OCI-LY7 (cell line): Measurements from ENCODE around the gene PSMB11. TPM values are rescaled to one million over a fixed set of nuclear protein-coding genes. Genes with fewer than 3 reads are reported as not detected.

Source experiments
- BruUV-seq: library from RNA; stranded (reverse); fragments of 400-500 nt; replicated peaks from 2 replicates; lab custom pipeline; 2021; lab: Mats Ljungman, UMichigan
- CTCF ChIA-PET: fragments of 300-600 bp; sonication (Branson Sonifier 250); formaldehyde crosslinking; loops from one replicate; lab custom pipeline; 2022; ENCODE audit warnings: antibody characterized with exemption; ENCODE audit not compliant: unreplicated experiment; lab: Charles Lee
- POLR2A ChIA-PET: fragments of 300-600 bp; sonication (Branson Sonifier 250); formaldehyde crosslinking; loops from one replicate; lab custom pipeline; 2022; ENCODE audit warnings: antibody characterized with exemption; lab: Charles Lee
- DNase-seq: peaks from one replicate; pipeline ENCODE4 v3.0.0-alpha.2; 2015; ENCODE audit warnings: low spot score
- H2AFZ ChIP-seq: fragments of 200-600 bp; sonication (generic), shearing (Covaris generic); 2 replicates; pipeline ENCODE4 v1.6.1; 2014; ENCODE audit warnings: mild to moderate bottlenecking, antibody characterized with exemption, low read length, moderate library complexity
- H3K27ac ChIP-seq: fragments of 200-600 bp; sonication (generic); 2 replicates; pipeline ENCODE4 v1.5.1; 2014; ENCODE audit warnings: mixed run types, low read depth, mild to moderate bottlenecking, moderate library complexity, low read length, inconsistent platforms; ENCODE audit not compliant: poor library complexity, severe bottlenecking
- H3K36me3 ChIP-seq: fragments of 200-600 bp; sonication (generic); 2 replicates; pipeline ENCODE4 v1.6.1; 2014; ENCODE audit warnings: mild to moderate bottlenecking, antibody characterized with exemption, low read length, moderate library complexity, mixed read lengths; ENCODE audit not compliant: insufficient read depth
- H3K4me1 ChIP-seq: fragments of 200-600 bp; sonication (generic); 2 replicates; pipeline ENCODE4 v1.5.1; 2014; ENCODE audit warnings: mild to moderate bottlenecking, low read length; ENCODE audit not compliant: insufficient read depth, poor library complexity, severe bottlenecking
- H3K4me2 ChIP-seq: fragments of 200-600 bp; sonication (generic); 2 replicates; pipeline ENCODE4 v1.6.1; 2014; ENCODE audit warnings: mild to moderate bottlenecking, low read length
- H3K4me3 ChIP-seq: fragments of 200-600 bp; sonication (generic); 2 replicates; pipeline ENCODE4 v1.5.1; 2014; ENCODE audit warnings: mild to moderate bottlenecking, low read depth, low read length; ENCODE audit not compliant: poor library complexity, severe bottlenecking
- H3K79me2 ChIP-seq: fragments of 200-600 bp; sonication (generic); 2 replicates; pipeline ENCODE4 v1.6.1; 2016; ENCODE audit warnings: low read depth, mild to moderate bottlenecking, low read length, moderate library complexity, mixed read lengths; ENCODE audit not compliant: insufficient read depth
- H3K9me2 ChIP-seq: fragments of 200-600 bp; sonication (generic); 2 replicates; pipeline ENCODE4 v1.6.1; 2016; ENCODE audit warnings: mild to moderate bottlenecking, low read length, mixed read lengths; ENCODE audit not compliant: insufficient read depth
- H3K9me3 ChIP-seq: fragments of 200-600 bp; sonication (generic); 2 replicates; pipeline ENCODE4 v1.6.1; 2014; ENCODE audit warnings: mild to moderate bottlenecking, mixed run types, low read length, mixed read lengths
- H4K20me1 ChIP-seq: fragments of 200-600 bp; sonication (generic); 2 replicates; pipeline ENCODE4 v1.6.1; 2014; ENCODE audit warnings: mild to moderate bottlenecking, antibody characterized with exemption, low read length, moderate library complexity, mixed read lengths; ENCODE audit not compliant: insufficient read depth
- CTCF ChIP-seq: fragments of 200-600 bp; sonication (generic); conservative IDR thresholded peaks from 2 replicates; pipeline ENCODE4 v1.5.1; 2014; ENCODE audit warnings: mild to moderate bottlenecking, antibody characterized with exemption, low read length, moderate library complexity, mixed read lengths
- EZH2phosphoT487 ChIP-seq: fragments of 200-600 bp; sonication (generic); IDR thresholded peaks from 2 replicates; pipeline ENCODE4 v1.6.1; 2018; ENCODE audit warnings: low read depth, borderline replicate concordance, mild to moderate bottlenecking, mixed run types, antibody characterized with exemption, low read length, moderate library complexity, mixed read lengths
- intact Hi-C: fragments of 100-400 bp; cut with micrococcal nuclease; formaldehyde crosslinking; loops from one replicate; pipeline ENCODE4 v1.10.0; 2022; ENCODE audit not compliant: unreplicated experiment
- total RNA-seq, 2 experiments: library from RNA; depleted of rRNA in 1 of 2; stranded (reverse); fragments of >200 nt in 1 of 2; shearing (Covaris generic) in 1 of 2; gene quantifications; 2 replicates each; pipeline ENCODE4 v1.2.3, GENCODE V29; 2014 to 2022

Gene PSMB11
- total RNA-seq, 2 experiments from 2014 or later, result not detected

GRCh38 chr14:23041729-23042128, 283 bp upstream of the PSMB11 start:
- ChIA-PET POLR2A (interaction anchor here (0.7 kb wide), 1 partner anchor 1939 kb away, joined by 4 read pairs; no protein-coding TSS in a partner anchor), CTCF (no interaction called here)
- intact Hi-C loops, result no loop called here

GRCh38 chr14:23043145-23043544, 1.1 kb downstream of the PSMB11 start:
- BruUV-seq, result no TSS peak
- no peak overlapping the region for H3K27ac ChIP-seq
- ChIA-PET CTCF (no interaction called here), POLR2A (interaction anchor here (1.5 kb wide), 1 partner anchor 9 kb away, joined by 3 read pairs; no protein-coding TSS in a partner anchor)
- H3K4me2 ChIP-seq, result no peak overlapping the region
- H3K79me2 ChIP-seq, result no peaks in the 10 kb centered on the region
- H3K4me1 ChIP-seq, result no peaks in the 10 kb centered on the region
- no peaks in the 10 kb centered on the region for H3K9me3 ChIP-seq
- no peaks in the 10 kb centered on the region for H3K9me2 ChIP-seq
- H3K36me3 ChIP-seq, result no peaks in the 10 kb centered on the region
- H2AFZ ChIP-seq, result no peak overlapping the region
- TF ChIP-seq EZH2phosphoT487 (no peak), CTCF (no peak)
- DNase-seq, result no peak
- H4K20me1 ChIP-seq, result no peaks in the 10 kb centered on the region
- H3K4me3 ChIP-seq, result no peak overlapping the region
- intact Hi-C loops, result no loop called here

More at GRCh38 chr14:23041729-23042128, 283 bp upstream of the PSMB11 start:
- H3K27ac ChIP-seq, result no peak overlapping the region
- TF ChIP-seq CTCF, result no peak
- TF ChIP-seq EZH2phosphoT487, result no peak
- no peaks in the 10 kb centered on the region for H4K20me1 ChIP-seq
- H3K4me1 ChIP-seq, result no peaks in the 10 kb centered on the region
- H3K4me3 ChIP-seq, result no peak overlapping the region
- H3K79me2 ChIP-seq, result no peaks in the 10 kb centered on the region
- no peak overlapping the region for H3K4me2 ChIP-seq
- no peaks in the 10 kb centered on the region for H3K9me2 ChIP-seq
- H3K9me3 ChIP-seq, result no peaks in the 10 kb centered on the region
- no peak overlapping the region for H2AFZ ChIP-seq
- DNase-seq, result no peak
- no peaks in the 10 kb centered on the region for H3K36me3 ChIP-seq
- BruUV-seq, result no TSS peak

GRCh38 chr14:23043754-23044153, 1.7 kb downstream of the PSMB11 start:
- H3K36me3 ChIP-seq, result no peaks in the 10 kb centered on the region
- CTCF ChIA-PET, result no interaction called here
- H2AFZ ChIP-seq, result no peak overlapping the region
- no peak overlapping the region for H3K4me2 ChIP-seq
- H3K9me2 ChIP-seq, result no peaks in the 10 kb centered on the region
- H4K20me1 ChIP-seq, result no peaks in the 10 kb centered on the region
- POLR2A ChIA-PET, result interaction anchor here (1.5 kb wide), 1 partner anchor 10 kb away, joined by 3 read pairs; no protein-coding TSS in a partner anchor
- no peak for TF ChIP-seq EZH2phosphoT487
- TF ChIP-seq CTCF, result no peak
- no peak overlapping the region for H3K27ac ChIP-seq
- no peaks in the 10 kb centered on the region for H3K79me2 ChIP-seq
- no peaks in the 10 kb centered on the region for H3K4me1 ChIP-seq
- DNase-seq, result no peak
- no peak overlapping the region for H3K4me3 ChIP-seq
- no peaks in the 10 kb centered on the region for H3K9me3 ChIP-seq
- intact Hi-C loops, result no loop called here
- BruUV-seq, result no TSS peak
